NCI-H524 treated with DMSO at 0.1 percent for 48 hours (cell line): ENCODE data around the gene AUTS2.

Experiments
- DNase-seq: peaks from one replicate; lab custom pipeline; 2025; lab: John Stamatoyannopoulos, UW

Gene AUTS2

GRCh38 chr7:70420381-70420662 lies 822.0 kb downstream of the AUTS2 start:
- DNase-seq = no peak

DNA sequence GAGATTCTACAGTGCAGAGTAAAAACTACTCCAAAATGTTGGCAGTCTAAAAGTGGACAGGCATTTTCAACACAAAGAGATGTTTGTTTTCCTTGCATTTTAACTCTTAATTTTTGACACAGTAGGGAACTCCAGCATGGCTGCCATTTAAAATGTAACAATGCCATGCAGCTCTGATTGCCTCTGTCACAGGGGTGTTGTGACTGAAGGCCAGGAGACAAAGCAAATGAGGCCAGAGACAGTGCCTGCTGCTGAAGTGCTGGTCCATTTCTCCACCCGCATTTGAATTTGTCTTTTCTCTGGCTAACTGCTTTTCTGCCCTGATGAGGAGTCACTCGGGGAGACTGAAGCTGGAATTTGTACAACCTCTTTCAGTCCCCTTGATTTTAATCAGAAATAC lies 823.0 kb downstream of the AUTS2 start:
- DNase-seq = no peak

DNA sequence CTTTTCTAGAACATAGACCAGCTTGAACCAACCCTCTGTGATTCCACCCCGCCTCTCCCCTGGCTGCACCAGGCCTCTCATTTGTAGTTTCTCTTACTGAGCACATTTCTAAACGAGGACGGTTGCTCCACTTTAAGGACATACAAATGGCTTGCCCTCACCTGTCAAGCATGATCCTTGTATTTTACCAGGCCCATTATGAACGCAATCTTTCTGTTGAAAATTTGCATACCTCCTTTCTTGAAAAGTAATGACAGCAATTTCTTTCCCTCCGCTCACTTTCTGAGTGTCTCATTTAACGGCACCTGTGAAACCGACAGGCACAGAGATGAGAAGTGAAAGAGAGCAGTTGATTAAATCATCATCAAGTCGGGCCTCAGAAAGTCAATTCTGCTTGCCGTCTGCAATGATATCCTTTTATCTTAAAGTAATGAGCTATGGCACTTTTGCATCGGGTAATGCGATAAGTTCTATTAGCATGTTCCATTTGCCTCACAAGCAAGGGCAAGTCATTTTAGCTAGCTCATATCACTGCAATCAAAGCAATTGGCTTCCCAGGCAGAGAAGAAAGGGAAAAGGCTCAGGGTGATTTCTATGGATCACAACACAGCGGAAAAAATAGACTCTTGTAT lies 828.1 kb downstream of the AUTS2 start:
- DNase-seq = no peak

DNA sequence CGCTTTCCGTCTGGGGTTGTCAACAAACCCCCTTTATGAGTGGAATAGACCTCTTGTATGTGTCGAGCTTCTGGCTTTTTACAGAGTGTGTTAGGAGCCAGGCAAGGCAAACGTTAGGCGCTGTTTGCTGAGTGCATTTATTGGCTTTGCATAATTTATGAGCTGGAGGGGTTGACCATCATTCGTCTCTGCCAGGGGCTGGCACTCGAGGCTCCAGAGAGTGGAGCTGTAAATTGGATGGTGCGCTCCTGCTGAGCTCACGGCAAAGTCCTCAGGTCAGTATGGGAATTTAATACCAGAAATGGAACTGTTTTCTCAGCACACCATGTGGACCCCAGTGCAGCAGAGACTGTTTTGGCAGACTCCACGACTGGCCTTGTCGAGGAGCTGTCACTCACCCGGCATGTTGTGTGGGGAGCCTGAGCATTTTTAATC lies 834.3 kb downstream of the AUTS2 start:
- DNase-seq = peak; percentile 74

- DNase-seq = peak; percentile 19
These were observed 836.1 kb downstream of the AUTS2 start for GRCh38 chr7:70434376-70434775.

DNA sequence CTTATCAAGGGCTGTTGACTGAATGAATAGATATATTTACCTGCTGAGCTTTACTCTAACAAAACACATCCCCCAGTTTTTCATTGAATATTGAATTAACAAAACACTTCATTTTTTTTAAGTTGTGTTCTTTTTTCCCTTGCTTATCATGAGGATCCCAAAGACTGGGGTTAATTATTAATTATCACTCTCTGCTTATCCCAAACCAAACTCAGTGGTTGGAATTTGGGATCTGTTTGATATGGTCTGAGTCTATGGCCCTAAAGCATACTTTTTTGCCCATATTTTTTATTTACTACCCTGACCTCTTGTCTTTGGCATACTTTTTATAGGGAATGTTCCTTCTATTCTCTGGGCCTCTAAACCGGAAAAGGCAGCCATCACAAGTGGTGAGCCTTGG lies 836.5 kb downstream of the AUTS2 start:
- DNase-seq = no peak

GRCh38 chr7:70435634-70436033 lies 837.4 kb downstream of the AUTS2 start:
- no peak for DNase-seq

DNA sequence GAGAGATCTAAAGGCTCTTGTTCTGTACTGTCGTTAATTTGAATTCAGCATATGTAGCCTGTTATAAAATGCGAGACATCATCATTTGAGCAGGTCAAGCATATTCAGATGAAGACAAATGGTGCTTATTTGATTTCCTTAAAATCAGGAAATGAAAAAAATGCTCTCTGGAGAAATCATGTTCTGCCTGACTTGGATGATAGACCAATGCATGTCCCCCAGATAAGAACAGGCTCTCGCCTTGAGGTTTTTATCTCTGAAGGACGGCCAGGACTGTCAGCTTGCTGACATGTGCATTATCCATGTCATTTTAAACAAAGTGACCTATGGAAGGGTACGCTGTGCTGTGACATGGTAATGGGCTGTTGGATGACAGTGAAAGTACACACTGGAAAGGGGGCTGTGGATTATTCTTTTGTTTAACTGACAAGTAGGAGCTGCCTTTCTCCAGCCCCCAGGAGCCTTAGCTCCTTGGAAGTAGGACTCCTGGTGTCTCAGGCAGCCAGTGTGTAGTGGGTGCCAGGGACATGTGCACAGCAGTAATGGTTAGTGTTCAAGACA lies 838.6 kb downstream of the AUTS2 start:
- DNase-seq = no peak

DNA sequence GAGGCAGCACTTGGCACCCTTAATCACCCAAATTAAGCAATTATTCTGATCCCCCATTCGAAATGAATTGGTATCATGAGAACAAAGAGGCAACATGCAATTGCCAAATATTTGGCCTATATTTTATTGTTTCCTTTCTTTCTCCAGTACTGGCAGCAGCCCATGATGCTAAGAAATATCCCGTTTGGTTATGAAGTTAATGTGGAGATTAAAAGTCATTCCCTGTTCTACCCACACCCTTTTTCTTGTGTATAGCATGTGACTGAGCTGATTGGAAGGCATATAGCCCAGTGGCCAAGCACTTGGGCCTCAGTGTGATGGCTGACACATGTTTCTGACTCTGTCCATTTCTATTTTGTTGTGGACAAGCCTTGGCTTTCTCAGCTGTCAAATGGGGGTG lies 841.4 kb downstream of the AUTS2 start:
- DNase-seq = no peak

DNA sequence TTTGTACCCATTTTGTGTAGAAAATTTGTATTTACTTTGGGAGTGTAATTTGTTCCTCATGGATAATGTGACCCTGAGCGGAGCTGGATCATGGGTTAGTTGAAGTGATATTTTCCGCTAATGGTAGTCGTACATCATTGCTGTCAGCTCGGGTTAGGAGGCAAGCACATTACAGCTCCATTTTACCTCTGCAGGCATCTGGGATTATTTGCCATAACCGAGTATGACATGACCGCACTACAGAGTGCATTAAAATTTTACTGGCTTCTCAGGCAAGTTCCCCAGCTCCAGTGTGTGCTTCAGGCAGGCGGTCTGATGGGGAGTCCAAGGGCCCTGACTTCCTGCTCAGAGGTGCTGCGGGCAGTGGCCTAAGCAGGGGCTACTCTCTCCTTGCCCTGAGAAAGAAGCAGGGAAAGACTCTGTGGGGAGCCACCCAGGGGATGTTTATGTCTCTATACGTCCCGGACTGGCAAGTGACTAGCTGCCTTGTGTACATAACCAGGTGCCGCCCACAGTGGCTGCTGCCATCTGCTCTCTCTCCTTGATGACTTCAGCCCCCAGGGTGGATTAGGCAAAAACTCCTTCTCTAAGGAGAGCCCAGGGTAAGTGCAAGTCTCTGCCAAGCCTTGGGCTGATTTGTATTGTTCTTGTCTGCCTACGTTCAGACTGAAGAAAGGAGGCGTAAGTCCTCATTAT lies 848.3 kb downstream of the AUTS2 start:
- peak; percentile 79 for DNase-seq

- no peak for DNase-seq
These were observed 850.1 kb downstream of the AUTS2 start for GRCh38 chr7:70448312-70448906.

DNA sequence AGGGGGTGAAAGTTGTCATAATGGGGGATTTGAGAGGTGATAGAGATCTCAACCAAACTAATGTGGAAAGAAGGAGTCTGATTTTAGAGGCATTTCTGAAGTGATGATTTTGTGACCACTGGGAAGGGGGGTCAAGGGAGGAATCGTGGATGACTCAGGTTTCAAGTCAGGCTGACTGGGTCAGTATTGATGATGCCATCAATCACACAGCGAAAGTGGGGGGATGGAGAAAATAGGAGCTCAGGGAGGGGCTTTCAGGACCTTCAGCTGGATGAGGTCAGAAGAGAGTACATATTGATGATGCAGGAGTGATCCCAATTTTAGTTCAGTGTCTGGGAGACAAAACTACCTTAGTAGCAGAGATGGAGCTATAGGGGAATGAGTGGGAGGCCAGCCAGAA lies 852.5 kb downstream of the AUTS2 start:
- no peak for DNase-seq

DNA sequence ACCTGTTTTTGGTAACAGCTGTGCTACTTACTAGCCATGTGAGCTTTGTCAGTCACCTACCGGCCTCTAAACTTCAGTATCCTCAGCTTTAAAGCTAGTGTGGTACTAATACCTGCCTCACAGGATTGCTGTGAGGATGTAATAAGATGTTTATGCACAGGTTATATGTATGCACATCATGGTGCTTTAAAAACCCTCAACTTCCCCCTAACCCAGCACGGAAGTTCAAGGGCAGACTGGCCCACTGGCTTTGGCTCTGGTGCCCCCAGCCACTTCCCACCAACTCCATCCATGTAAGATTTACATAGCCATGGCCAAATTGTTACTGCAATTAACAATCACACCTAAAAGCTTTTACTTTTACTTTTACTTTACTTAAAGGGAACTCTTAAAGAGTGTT lies 857.6 kb downstream of the AUTS2 start:
- DNase-seq = no peak

- no peak for DNase-seq
These were observed 858.4 kb downstream of the AUTS2 start for GRCh38 chr7:70456719-70457118.

- DNase-seq = no peak
These were observed 859.2 kb downstream of the AUTS2 start for GRCh38 chr7:70457482-70457881.

DNA sequence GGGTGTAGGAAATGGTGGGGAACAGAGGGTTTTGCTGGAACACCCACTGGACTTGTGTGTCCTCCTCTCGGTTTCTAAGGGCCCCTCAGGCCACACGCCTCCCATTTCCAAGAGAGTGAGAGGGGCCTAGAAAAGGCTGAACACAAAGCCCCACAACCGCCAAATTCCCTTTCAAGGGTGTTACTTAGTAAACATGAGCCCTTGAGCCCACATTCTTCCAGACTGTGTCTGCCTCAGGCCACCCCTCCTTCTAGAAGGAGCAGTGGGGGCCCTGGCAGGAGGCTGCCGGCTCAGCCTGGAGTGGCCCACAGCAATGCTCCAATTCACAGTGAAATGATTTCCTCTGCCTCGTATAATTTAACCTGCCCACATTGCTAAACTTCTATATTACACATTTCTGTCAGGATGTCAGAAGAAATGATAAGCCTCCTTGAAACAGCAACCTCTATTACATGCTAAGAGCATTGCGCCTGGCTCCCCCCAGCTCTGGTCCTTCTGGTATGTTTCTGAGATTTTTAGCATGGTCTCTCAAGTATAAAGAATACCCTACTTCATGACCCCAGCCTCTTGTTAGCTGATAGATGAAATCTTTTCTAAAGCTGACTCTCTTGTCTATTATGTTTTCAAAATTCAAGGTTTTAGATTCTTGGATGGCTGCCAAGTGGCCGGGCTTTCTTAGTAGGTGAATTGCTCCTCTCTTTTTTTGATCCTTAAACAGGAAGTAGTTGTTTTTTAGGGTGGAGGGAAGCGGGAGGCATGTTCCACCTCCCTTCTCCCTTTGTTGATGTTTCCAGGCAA lies 859.8 kb downstream of the AUTS2 start:
- DNase-seq = no peak

GRCh38 chr7:70458745-70459144 lies 860.5 kb downstream of the AUTS2 start:
- no peak for DNase-seq

DNA sequence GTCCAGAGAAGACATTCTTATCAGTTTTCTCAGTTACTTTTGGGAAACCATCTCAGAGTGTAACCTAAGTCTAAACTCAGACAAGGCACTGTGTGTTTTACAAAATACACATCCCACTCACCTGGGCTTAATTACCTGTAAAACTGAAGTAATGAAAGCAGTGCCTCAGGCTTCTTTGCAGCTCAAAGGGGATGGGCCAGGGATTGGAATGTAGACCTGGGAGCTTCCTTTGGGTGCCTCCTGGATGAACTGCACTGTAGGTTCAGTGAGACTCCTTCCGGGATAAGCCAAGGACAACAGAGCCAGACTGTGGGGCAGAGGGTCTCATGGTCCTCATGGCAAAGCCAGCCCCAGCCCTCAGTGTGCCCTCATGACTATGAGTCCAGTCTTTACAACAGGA lies 861.3 kb downstream of the AUTS2 start:
- DNase-seq = no peak

DNA sequence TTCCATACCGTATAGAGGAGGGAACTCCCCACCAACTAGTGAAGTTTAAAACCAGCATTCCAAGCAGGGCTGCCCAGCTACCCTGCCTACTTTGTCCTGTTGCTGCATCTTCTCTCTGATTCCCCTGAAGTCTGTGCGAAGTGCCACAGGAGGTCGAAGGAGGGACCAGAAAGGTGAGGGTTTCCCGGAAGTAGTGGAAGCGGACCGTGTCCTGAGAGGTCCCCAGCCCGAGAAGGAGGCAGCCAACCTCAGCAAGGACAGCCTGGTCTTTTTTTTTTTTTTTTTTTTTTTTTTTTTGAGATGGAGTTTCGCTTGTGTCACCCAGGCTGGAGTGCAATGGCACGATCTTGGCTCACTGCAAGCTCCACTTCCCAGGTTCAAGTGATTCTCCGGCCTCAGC lies 861.8 kb downstream of the AUTS2 start:
- no peak for DNase-seq

DNA sequence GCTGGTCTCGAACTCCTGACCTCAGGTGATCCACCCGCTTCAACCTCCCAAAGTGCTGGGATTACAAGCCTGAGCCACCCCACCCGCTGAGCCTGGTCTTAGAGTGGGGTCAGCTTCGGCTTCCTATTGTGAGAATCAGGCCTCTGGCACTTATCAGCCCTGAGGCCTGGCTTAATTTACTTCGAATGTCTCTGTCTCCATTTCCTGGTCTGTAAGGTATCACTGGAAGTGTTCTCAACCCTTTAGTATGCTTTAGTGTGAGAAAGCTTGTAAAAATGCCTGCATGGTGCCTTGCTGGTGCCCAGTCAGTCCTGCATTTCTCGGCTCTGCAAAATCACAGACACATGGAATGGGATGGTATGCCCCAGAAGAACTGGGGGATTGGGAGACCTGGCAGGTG lies 862.3 kb downstream of the AUTS2 start:
- DNase-seq = no peak

DNA sequence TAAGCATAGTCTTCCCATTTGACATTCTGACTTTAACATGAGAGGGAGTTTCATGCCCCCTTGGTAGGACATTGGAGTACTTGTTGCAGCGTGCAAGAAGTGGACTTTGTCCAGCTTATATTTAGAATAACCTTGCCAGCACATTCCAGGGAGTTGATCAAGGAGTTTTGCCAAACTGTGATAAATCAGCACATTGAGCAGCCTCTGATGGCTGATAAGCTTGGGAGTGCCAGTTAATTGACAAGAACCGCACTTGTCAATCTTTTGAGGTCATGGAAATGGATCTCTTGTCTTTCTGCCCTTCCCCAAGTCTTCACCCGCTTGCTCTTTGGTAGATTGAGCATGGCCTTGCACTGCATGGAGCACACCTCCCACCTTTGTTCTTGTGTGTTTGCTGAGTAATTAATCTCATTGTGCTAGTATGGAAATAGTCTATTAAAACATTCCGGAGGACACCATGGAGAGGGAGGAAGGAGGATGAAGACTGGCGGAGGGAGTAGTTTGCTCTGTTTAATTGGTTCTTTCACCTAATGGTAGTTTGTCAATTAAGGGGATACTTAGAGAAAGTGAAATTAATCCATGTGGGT lies 865.2 kb downstream of the AUTS2 start:
- no peak for DNase-seq

DNA sequence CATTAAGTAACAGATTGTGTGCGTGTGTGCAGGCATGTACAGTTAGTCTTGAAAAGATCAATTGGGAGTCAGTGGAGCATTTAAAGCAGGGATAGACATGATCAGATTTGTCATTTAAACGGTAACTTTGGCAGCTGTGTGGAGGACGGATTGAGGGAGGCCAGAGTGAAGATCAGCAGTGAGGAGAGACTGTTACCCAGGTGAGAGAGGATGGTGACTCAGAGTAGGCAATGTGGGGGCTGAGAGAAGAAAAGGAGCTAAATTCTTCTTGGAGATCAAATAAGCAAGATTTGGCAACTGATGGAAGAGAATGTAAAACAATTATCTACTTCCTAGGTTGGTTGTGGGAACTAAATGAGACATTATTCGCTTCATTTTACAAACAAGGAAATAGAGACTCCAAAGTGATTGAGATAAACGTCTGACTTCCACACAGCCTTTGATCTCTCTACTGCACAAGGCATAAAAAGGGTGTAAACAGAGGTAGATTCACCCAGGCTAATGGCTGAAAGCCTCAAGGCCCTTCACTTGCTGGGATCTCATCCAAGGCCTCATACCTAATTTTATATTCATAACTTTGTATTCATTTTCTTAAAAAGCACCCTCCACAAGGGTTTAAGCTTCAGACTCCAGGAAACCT lies 868.6 kb downstream of the AUTS2 start:
- no peak for DNase-seq
